Activated CD4-positive, alpha-beta T cell treated with anti-CD3 and anti-CD28 coated beads, Interleukin-2, Interleukin-4, amounts not matched to agents 100 ng/mL and 50 ng/mL, durations not matched to agents 16 hours and 8 hours (primary cell): ENCODE measurements around the gene MIPOL1.
"Not testable (repeated sequence)": the region's sequence is repeated elsewhere in the genome, so short reads cannot be mapped to it uniquely, and the experiment has no call there.

Source experiments
- DNase-seq: peaks from one replicate; pipeline ENCODE4 v3.0.0-alpha.2; 2020; ENCODE audit warnings: low spot score

Gene MIPOL1

GRCh38 chr14:37187840-37188577 lies 9.7 kb upstream of the MIPOL1 start:
- not testable (repeated sequence) for DNase-seq

- not testable (repeated sequence) for DNase-seq
Measured at GRCh38 chr14:37189733-37190132, 8.0 kb upstream of the MIPOL1 start.

- DNase-seq = no peak
Measured at GRCh38 chr14:37194698-37195097, 3.0 kb upstream of the MIPOL1 start.

- no peak for DNase-seq
Measured at GRCh38 chr14:37195327-37195726, 2.4 kb upstream of the MIPOL1 start.

- no peak for DNase-seq
Measured at GRCh38 chr14:37196604-37197420, 925 bp upstream of the MIPOL1 start.

- no peak for DNase-seq
Measured at GRCh38 chr14:37198273-37198598, 499 bp downstream of the MIPOL1 start.

GRCh38 chr14:37198907-37199306 lies 1.2 kb downstream of the MIPOL1 start:
- DNase-seq = no peak

GRCh38 chr14:37201724-37202123 lies 4.0 kb downstream of the MIPOL1 start:
- no peak for DNase-seq

GRCh38 chr14:37202265-37202664 lies 4.5 kb downstream of the MIPOL1 start:
- no peak for DNase-seq

- no peak for DNase-seq
Measured at GRCh38 chr14:37202812-37203211, 5.1 kb downstream of the MIPOL1 start.

- DNase-seq = no peak
Measured at GRCh38 chr14:37203423-37203822, 5.7 kb downstream of the MIPOL1 start.

GRCh38 chr14:37205623-37206605 lies 8.2 kb downstream of the MIPOL1 start:
- not testable (repeated sequence) for DNase-seq

- DNase-seq = not testable (repeated sequence)
Measured at GRCh38 chr14:37209617-37210016, 11.9 kb downstream of the MIPOL1 start.

GRCh38 chr14:37210448-37210847 lies 12.7 kb downstream of the MIPOL1 start:
- no peak for DNase-seq

- DNase-seq = no peak
Measured at GRCh38 chr14:37213016-37213415, 15.3 kb downstream of the MIPOL1 start.

GRCh38 chr14:37215345-37215744 lies 17.6 kb downstream of the MIPOL1 start:
- DNase-seq = no peak

GRCh38 chr14:37221073-37221472 lies 23.3 kb downstream of the MIPOL1 start:
- no peak for DNase-seq

GRCh38 chr14:37223947-37224474 lies 26.3 kb downstream of the MIPOL1 start:
- no peak for DNase-seq

GRCh38 chr14:37225668-37226067 lies 27.9 kb downstream of the MIPOL1 start:
- DNase-seq = not testable (repeated sequence)

GRCh38 chr14:37230551-37231194 lies 32.9 kb downstream of the MIPOL1 start:
- DNase-seq = peak; percentile 61

- peak; percentile 47 for DNase-seq
Measured at GRCh38 chr14:37232907-37233481, 35.3 kb downstream of the MIPOL1 start.
